Activated T-cell treated with anti-CD3 and anti-CD28 coated beads, Interleukin-2, amount 50 U/mL, for 72 hours (primary cell): ENCODE results near the gene RGS7. TPM values are rescaled to one million over a fixed set of nuclear protein-coding genes. Genes with fewer than 3 reads are reported as not detected.

Experiments used
- ATAC-seq, 2 donors: fragments of 150-1000 bp; cut with Tn5 transposase; replicated peaks in 1 of 2; 2 replicates each; pipeline ENCODE4 v1.10.0; 2021; ENCODE audit warnings: moderate library complexity in 2 of 2, mild to moderate bottlenecking in 1 of 2
- DNase-seq, 2 donors: peaks; one replicate each; pipeline ENCODE4 v3.0.0; 2021 to 2022; ENCODE audit warnings: mixed read lengths in 1 of 2
- H3K27ac Mint-ChIP-seq: one replicate; pipeline ENCODE4 v1.8.0; 2022; ENCODE audit warnings: mild to moderate bottlenecking, moderate library complexity, mixed read lengths
- H3K27me3 Mint-ChIP-seq: one replicate; pipeline ENCODE4 v1.8.0; 2022; ENCODE audit warnings: low read depth, mixed read lengths
- H3K36me3 Mint-ChIP-seq, 2 donors: one replicate each; pipeline ENCODE4 v1.8.0; 2022; ENCODE audit warnings: mixed read lengths in 2 of 2, mild to moderate bottlenecking in 1 of 2; ENCODE audit not compliant: insufficient read depth in 2 of 2
- H3K4me1 Mint-ChIP-seq: one replicate; pipeline ENCODE4 v1.8.0; 2022; ENCODE audit warnings: low read depth, mixed read lengths
- H3K4me3 Mint-ChIP-seq, 2 donors: one replicate each; pipeline ENCODE4 v1.8.0; 2022; ENCODE audit warnings: mild to moderate bottlenecking in 2 of 2, mixed read lengths in 2 of 2, moderate library complexity in 2 of 2
- H3K9me3 Mint-ChIP-seq, 2 donors: one replicate each; pipeline ENCODE4 v1.8.0; 2022; ENCODE audit warnings: mixed read lengths in 2 of 2
- total RNA-seq, 2 donors: library from RNA; stranded (reverse); gene quantifications; one replicate each; pipeline ENCODE4 v1.2.3, GENCODE V29; 2022

RGS7 gene
- total RNA-seq, 2 donors from 2014 or later, result not detected

DNA sequence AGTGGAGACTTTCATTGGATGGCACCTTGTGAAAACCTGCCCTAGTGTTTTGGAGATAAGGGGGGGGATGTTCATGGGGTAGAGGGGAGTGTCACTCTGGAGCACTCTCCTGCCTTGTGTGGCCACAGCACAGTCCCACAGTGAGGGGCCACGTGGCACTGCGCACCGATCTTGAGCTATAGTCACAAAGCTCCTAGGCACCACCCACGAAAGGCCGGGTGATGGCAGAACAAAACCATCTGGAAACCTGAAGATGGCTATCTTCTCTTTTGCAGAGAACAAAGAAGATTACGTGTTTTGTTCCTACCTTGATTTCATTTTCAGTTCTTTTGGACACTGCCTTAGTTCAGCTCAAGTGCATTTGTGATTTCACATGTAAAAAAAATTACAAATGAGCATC is 220.6 kb downstream of the RGS7 start:
- peaks cover 2% of the 10 kb centered on the region in 2 donors for H3K36me3 Mint-ChIP-seq
- H3K4me1 Mint-ChIP-seq, result no peaks in the 10 kb centered on the region
- DNase-seq, result no peak
- H3K4me3 Mint-ChIP-seq, result no peak overlapping the region
- no peaks in the 10 kb centered on the region for H3K27me3 Mint-ChIP-seq
- ATAC-seq, result no peak
- no peak overlapping the region for H3K27ac Mint-ChIP-seq
- H3K9me3 Mint-ChIP-seq, result peaks cover 4 to 5% of the 10 kb centered on the region in 2 donors

DNA sequence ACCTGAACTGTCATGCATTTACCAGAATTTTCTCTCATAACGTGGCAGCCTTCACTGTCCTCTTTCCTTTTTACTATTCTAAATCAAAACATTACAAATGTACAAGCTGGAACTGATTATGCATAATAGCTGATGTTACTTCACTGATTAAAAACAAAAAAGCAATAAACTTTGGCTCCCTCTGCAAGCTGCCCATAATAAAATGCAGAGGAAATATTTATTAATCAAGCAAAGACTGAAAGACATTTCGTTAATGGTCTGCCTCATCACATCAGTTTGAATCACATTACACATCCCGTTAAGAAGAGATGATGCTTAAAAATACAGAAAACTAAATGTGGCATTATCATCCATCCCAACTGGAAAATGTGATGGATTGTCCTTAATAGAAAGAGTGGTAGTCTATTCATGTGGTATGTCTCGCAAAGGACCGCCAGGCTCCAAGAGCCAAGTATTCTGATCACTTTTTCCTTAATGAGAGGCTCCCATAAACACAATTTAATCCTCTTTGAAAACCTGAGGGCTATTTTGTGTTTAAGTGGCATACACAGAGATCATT is 225.3 kb downstream of the RGS7 start:
- Mint-ChIP-seq H3K4me1 (no peaks in the 10 kb centered on the region), H3K27me3 (no peaks in the 10 kb centered on the region), H3K9me3 (peaks cover 0 to 4% of the 10 kb centered on the region in 2 donors), H3K27ac (no peak overlapping the region), H3K36me3 (peaks cover 2% of the 10 kb centered on the region in 2 donors), H3K4me3 (no peak overlapping the region)
- no peak for ATAC-seq
- DNase-seq, result no peak

DNA sequence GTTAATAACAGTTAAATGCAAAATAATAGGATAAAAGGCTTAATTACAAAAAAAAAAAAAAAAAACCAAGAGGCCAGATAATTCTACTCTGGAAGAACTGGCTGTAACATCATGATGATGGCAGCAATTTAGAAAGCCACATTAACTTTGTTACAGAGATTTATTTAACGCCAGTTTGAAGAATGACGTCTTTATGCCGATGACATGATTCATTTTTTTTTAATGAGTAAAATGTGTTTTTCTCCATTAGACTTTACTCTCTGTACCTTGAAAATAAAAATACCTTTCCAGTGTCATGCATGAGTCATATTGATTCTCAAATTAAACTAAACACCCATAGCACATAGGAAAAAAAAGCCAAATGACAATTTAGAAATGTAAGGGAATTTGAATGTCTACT is 226.1 kb downstream of the RGS7 start:
- no peak for ATAC-seq
- Mint-ChIP-seq H3K27me3 (no peaks in the 10 kb centered on the region), H3K36me3 (peaks cover 2% of the 10 kb centered on the region in 2 donors), H3K27ac (no peak overlapping the region), H3K9me3 (peaks cover 0 to 4% of the 10 kb centered on the region in 2 donors), H3K4me3 (no peak overlapping the region), H3K4me1 (no peaks in the 10 kb centered on the region)
- no peak for DNase-seq

DNA sequence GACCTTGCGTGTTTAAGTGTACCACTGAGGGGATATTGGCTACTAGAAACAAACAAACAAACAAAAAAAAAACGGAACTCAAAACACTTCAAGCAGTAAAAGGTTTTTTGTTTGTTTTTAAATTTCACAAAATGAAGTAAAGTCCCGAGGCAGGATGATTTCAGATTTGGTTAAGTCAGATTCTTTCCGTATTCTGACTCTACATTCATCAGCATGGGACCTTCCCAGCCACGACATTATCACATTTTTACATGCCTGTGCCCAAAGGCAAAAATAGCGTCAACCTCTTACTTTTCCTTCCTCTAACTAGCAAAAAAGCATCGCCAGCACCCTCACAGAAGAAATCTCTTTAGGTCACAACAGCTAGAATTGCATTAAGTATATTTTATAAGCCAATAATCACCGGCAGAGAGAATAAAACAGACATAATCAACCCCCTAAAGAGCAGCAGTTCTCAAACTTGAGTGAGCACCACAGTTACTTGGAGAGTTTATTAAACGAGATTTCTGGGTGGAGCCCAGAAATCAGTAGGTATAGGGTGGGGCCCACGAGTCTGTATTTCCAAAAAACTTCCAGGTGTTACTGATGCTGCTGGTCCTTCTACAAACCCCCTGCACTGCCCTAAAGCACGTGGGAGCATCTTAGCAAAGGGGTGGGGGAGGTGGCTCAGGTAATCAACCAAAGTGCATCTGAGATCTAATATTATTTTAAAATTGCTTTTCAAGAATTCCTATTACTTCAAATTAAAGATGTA is 227.6 kb downstream of the RGS7 start:
- Mint-ChIP-seq H3K36me3 (peaks cover 1 to 2% of the 10 kb centered on the region in 2 donors), H3K4me1 (no peaks in the 10 kb centered on the region), H3K27ac (no peak overlapping the region), H3K4me3 (no peak overlapping the region), H3K9me3 (peaks cover 0 to 3% of the 10 kb centered on the region in 2 donors), H3K27me3 (no peaks in the 10 kb centered on the region)
- DNase-seq, result no peak
- no peak for ATAC-seq

DNA sequence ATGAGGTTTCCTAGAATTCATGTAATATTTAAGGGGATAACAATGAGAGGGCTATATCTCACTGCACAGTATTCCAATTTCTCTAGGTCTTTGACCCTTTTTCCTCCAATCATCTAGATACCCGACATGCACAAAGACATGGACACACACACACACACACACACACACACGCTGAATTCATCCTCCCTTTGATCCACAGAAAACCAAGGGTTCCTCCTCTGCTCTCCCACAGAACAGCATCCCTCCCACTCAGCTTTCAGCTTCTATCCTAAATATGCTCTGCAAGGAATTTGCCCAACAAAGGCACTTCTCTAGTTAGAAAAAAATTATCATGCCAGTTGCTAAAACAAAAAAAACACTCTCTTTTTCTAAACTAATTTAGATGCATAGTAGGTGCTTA is 231.7 kb downstream of the RGS7 start:
- DNase-seq (no peak), ATAC-seq (no peak)
- Mint-ChIP-seq H3K36me3 (no peaks in the 10 kb centered on the region), H3K4me1 (no peaks in the 10 kb centered on the region), H3K9me3 (no peaks in the 10 kb centered on the region), H3K27ac (no peak overlapping the region), H3K27me3 (no peaks in the 10 kb centered on the region), H3K4me3 (no peak overlapping the region)

DNA sequence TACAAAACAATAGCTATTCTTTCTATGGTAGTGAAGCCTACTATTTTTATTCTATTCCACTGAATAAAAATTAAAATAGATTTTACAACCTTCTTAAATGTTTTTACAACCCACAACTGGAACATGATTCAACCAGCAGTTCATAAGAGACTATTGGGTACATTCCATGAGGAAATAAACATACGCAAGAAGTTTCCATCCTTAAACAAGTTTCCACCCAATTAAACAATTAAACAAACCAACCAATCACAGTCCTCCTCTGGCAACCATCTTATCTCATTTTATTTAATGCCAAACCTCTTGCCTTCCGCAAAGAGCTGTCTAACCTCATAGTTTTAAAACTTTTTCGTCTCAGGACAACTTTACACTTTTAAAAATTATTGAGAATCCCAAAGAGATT is 239.0 kb downstream of the RGS7 start:
- no peak for DNase-seq
- no peak for ATAC-seq
- Mint-ChIP-seq H3K27me3 (no peaks in the 10 kb centered on the region), H3K36me3 (no peaks in the 10 kb centered on the region), H3K9me3 (peaks cover 2 to 6% of the 10 kb centered on the region in 2 donors), H3K4me1 (no peaks in the 10 kb centered on the region), H3K27ac (no peak overlapping the region), H3K4me3 (no peak overlapping the region)

DNA sequence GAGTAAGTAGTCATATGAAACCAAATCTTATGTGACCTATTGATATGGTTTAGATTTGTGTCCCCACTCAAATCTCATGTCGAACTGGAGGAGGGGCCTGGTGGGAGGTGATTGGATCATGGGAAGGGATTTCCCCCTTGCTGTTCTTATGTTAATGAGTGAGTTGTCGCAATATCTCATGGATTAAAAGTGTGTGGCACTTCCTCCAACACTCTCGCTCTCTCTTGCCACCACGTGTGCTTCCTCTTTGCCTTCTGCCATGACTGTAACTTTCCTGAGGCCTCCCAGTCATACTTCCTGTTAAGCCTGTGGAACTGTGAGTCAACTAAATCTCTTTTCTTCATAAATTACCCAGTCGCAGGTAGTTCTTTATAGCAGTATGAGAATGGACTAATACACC is 241.2 kb downstream of the RGS7 start:
- DNase-seq (no peak), ATAC-seq (no peak)
- H3K27me3 Mint-ChIP-seq, result no peaks in the 10 kb centered on the region
- H3K4me3 Mint-ChIP-seq, result no peak overlapping the region
- peaks cover 2 to 6% of the 10 kb centered on the region in 2 donors for H3K9me3 Mint-ChIP-seq
- no peaks in the 10 kb centered on the region for H3K4me1 Mint-ChIP-seq
- no peak overlapping the region for H3K27ac Mint-ChIP-seq
- H3K36me3 Mint-ChIP-seq, result no peaks in the 10 kb centered on the region

DNA sequence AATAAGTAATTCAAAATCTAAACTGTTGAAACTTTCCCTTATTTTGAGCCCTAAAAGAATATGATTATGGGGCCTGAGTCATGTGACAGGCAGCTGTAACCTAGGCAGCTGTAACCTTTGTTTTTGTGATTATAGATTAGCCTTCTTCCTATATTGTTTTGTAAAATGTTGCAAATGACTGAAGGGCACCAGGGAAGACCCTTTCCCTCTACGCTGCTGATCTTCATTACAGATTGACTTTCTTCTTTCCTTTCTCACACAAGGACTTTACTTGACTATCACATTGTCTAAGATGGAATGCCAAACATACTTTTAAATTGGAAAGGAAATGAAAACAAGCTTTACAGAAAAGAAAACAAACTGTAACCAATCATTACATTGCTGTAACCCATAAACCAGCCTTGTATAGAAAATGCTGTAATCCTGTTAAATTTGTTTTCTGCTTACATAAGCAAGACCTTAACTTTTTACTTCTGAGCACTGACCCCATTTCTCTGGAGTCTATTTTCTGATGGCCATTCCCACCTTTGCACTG is 242.2 kb downstream of the RGS7 start:
- H3K4me3 Mint-ChIP-seq, result no peak overlapping the region
- H3K4me1 Mint-ChIP-seq, result no peaks in the 10 kb centered on the region
- H3K9me3 Mint-ChIP-seq, result peaks cover 2 to 6% of the 10 kb centered on the region in 2 donors
- no peaks in the 10 kb centered on the region for H3K36me3 Mint-ChIP-seq
- DNase-seq, result no peak
- H3K27ac Mint-ChIP-seq, result no peak overlapping the region
- no peak for ATAC-seq
- H3K27me3 Mint-ChIP-seq, result no peaks in the 10 kb centered on the region

DNA sequence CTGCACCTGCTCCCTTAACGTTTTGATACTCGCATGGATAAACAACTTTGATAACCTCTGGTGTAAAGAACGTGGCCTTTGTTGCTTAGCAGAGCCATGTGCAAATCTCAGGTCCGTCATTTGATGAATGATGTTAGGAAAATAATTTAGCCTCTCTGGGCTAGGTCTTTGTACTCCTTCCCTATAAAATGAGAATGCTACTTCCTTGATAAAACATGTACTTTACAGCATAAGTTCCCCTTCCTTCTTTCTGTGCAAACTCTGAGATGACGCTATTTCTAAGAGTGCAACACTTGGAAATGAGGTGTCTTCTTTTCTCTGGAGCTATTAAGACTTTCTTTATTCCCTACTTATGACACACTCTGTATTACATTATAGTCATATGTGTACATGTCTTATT is 243.4 kb downstream of the RGS7 start:
- ATAC-seq (no peak), DNase-seq (no peak)
- no peaks in the 10 kb centered on the region for H3K36me3 Mint-ChIP-seq
- no peak overlapping the region for H3K27ac Mint-ChIP-seq
- no peaks in the 10 kb centered on the region for H3K4me1 Mint-ChIP-seq
- no peaks in the 10 kb centered on the region for H3K27me3 Mint-ChIP-seq
- H3K9me3 Mint-ChIP-seq, result peaks cover 2 to 6% of the 10 kb centered on the region in 2 donors
- H3K4me3 Mint-ChIP-seq, result no peak overlapping the region

DNA sequence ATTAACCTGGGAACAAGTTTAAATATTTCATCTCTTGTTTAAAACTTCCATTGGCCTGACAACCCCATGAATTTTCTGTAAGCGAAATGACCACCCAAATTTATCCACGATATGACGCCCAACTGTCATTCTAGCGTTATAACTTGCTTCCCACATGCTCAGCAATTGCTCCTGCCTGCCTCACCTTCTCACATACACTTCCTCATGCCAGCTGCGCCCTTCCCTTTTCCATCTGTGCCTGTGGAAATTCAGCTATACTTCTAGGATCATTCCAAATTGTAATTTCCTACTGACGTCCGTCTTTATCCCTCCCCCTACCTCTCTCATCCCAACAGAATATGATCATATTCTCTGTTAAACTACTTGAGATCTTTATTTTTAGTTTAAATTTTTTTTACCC is 248.0 kb downstream of the RGS7 start:
- no peaks in the 10 kb centered on the region for H3K4me1 Mint-ChIP-seq
- peaks cover 0 to 2% of the 10 kb centered on the region in 2 donors for H3K36me3 Mint-ChIP-seq
- DNase-seq (no peak), ATAC-seq (no peak)
- H3K27me3 Mint-ChIP-seq, result no peaks in the 10 kb centered on the region
- no peak overlapping the region for H3K4me3 Mint-ChIP-seq
- no peak overlapping the region for H3K27ac Mint-ChIP-seq
- peaks cover 0 to 2% of the 10 kb centered on the region in 2 donors for H3K9me3 Mint-ChIP-seq

DNA sequence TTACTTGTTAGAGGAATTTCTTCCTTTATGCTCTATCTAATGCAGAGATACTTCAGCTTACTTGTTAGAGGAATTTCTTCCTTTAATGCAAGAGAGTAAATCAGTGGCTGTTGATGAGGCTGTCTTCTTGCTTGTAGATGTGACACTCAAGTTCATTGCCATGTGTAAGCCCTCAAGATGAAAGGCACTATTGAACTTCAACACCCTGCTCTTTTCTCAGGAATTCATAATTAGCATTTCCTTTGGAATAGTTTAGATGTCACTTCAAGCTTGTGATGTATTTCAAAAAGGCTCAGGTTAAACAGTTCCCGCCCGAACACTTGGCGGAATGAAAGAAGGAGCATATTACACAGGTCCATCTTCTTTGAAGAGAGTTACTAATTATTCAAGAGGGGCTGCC is 251.9 kb downstream of the RGS7 start:
- H3K27ac Mint-ChIP-seq, result no peak overlapping the region
- DNase-seq, result no peak
- peaks cover 0 to 2% of the 10 kb centered on the region in 2 donors for H3K36me3 Mint-ChIP-seq
- no peaks in the 10 kb centered on the region for H3K27me3 Mint-ChIP-seq
- H3K4me3 Mint-ChIP-seq, result no peak overlapping the region
- H3K4me1 Mint-ChIP-seq, result no peaks in the 10 kb centered on the region
- peaks cover 0 to 2% of the 10 kb centered on the region in 2 donors for H3K9me3 Mint-ChIP-seq
- ATAC-seq, result no peak

DNA sequence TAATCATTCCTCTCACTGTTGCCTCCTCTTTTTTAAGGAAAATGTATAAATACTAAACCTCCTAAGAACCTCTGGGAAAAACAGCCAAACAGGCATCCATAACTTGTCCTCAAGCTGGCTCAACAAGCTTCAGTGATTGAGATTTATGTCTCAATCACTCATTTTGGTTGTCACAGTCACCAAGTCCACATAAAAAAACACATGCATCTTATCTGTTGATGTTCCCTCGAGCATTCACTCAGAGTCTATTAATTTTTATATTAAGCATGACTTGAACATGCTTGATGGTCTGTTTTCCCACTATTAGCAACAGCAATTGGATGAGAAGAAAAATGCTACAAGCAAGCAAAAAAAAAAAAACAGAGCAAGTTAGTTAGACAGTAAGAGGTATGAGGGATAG is 254.3 kb downstream of the RGS7 start:
- peaks cover 0 to 8% of the 10 kb centered on the region in 2 donors for H3K9me3 Mint-ChIP-seq
- no peak overlapping the region for H3K27ac Mint-ChIP-seq
- H3K4me1 Mint-ChIP-seq, result no peaks in the 10 kb centered on the region
- DNase-seq, result no peak
- H3K36me3 Mint-ChIP-seq, result peaks cover 0 to under 1% of the 10 kb centered on the region in 2 donors
- no peak for ATAC-seq
- H3K27me3 Mint-ChIP-seq, result no peaks in the 10 kb centered on the region
- H3K4me3 Mint-ChIP-seq, result no peak overlapping the region

DNA sequence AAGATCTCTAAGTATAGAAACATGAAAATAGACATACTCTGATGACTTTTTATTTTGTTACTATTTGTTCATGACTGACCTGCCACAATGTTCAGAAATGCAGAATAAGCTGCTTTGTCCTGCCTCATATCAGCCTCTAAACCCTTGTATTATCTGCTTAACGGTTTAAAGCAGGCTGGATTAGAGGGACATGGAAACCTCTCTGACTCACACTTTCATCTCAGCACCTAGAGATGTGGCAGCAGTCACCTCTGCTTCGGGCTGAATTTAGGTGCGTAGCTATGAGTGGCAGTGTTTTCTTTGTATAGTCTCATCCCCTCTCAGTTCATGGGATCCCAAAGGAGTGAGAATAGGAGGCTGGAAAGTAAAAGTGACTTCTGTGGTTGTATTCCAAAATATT is 255.4 kb downstream of the RGS7 start:
- Mint-ChIP-seq H3K4me3 (no peak overlapping the region), H3K36me3 (no peaks in the 10 kb centered on the region), H3K9me3 (peaks cover 0 to 8% of the 10 kb centered on the region in 2 donors), H3K27me3 (no peaks in the 10 kb centered on the region), H3K27ac (no peak overlapping the region), H3K4me1 (no peaks in the 10 kb centered on the region)
- ATAC-seq, result no peak
- DNase-seq, result no peak
